C4-2B (cell line): ENCODE data around the gene DLGAP4.
"Not testable (repeated sequence)": the region's sequence is repeated elsewhere in the genome, so short reads cannot be mapped to it uniquely, and the experiment has no call there.

ENCODE experiments used
- H3K27ac ChIP-seq: fragments of 450-650 bp; 2 replicates; pipeline ENCODE4 v1.5.1; 2017
- ZFX ChIP-seq: fragments of 450-650 bp; IDR thresholded peaks from 2 replicates; pipeline ENCODE4 v1.6.1; 2017
- TF ChIP-seq, protein P1 (sequence below): fragments of 450-650 bp; conservative IDR thresholded peaks from 2 replicates; pipeline ENCODE4 v1.5.1; 2017; ENCODE audit warnings: mild to moderate bottlenecking

Gene DLGAP4

DNA sequence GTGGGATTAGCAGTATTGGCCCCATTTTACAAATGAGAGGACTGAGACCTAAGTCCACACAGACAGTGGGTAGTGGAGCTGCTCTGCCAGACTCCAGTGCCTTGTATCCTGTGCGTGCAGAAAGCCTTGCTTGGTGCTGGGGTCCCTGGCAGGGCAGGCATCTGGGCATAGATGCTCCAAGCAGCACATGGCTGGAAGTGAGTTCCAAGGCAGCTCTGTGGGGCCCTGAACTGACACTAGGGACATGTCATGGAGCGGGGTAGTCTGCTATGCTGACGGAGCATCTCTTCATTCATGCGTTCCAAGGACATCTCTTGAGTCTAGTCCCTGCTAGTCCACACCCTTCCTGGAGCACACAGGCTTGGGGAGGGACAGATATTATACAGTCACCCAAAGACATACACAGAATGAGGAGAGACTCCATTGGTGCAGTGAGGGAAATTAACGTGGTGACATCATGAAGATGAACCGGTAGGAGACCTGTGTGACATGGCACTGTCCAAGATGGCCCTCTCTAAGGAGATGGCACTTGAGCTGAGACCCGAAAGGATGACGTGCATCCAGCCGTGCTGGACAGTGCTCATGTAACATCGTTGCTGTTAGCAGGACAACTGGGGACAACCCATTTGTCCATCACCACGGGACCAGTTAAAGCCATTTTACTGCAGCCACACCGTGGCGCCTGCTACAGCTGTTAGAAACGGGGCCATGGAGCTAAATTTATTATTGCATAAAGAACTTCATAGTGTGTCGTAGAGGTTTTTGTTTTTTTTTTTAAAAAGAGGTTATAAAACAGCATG is 65.1 kb downstream of the DLGAP4 start:
- TF ChIP-seq, protein P1, sequence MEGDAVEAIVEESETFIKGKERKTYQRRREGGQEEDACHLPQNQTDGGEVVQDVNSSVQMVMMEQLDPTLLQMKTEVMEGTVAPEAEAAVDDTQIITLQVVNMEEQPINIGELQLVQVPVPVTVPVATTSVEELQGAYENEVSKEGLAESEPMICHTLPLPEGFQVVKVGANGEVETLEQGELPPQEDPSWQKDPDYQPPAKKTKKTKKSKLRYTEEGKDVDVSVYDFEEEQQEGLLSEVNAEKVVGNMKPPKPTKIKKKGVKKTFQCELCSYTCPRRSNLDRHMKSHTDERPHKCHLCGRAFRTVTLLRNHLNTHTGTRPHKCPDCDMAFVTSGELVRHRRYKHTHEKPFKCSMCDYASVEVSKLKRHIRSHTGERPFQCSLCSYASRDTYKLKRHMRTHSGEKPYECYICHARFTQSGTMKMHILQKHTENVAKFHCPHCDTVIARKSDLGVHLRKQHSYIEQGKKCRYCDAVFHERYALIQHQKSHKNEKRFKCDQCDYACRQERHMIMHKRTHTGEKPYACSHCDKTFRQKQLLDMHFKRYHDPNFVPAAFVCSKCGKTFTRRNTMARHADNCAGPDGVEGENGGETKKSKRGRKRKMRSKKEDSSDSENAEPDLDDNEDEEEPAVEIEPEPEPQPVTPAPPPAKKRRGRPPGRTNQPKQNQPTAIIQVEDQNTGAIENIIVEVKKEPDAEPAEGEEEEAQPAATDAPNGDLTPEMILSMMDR, result no peak
- TF ChIP-seq ZFX, result no peak
- H3K27ac ChIP-seq, result no peak overlapping the region

DNA sequence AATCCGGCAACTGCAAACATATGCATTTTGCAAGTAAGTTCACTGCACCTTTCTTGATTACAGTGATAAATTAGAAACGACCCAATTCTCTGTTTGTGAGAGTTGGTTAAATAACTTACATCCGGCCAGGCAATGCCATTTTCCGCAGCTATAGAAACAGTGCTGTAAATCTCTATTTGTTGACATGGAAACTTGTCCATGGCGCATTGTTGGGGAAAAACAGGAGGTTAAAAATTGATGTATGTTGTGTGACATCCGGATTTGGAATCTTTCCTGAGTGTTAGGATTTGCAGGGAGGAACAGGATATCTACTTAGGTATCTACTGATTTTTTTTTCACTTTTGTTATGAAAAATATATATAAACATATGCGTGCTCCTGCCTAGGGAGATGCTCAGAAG is 66.5 kb downstream of the DLGAP4 start:
- TF ChIP-seq, protein P1, result no peak
- TF ChIP-seq ZFX, result no peak
- H3K27ac ChIP-seq, result no peak overlapping the region

DNA sequence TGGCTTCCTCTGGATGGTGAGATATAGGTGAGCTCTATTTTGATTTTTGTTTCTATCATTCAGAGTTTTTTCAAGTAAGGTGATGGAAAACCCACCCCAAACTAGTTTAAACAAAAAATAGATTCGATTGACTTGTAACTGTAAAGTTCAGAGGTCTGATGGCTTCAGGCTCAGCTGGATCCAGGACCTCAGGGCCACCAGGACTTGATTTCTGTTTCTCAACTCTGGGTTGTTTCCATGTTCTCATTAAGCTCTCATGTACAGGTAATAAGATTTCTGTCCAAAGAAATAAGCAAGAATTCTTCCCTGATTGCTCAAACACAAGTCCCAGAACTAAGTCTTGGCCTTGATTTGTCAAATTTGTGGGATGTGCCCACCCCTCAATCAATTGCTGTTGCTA is 67.0 kb downstream of the DLGAP4 start:
- no peak for TF ChIP-seq ZFX
- TF ChIP-seq, protein P1, result no peak
- no peak overlapping the region for H3K27ac ChIP-seq

DNA sequence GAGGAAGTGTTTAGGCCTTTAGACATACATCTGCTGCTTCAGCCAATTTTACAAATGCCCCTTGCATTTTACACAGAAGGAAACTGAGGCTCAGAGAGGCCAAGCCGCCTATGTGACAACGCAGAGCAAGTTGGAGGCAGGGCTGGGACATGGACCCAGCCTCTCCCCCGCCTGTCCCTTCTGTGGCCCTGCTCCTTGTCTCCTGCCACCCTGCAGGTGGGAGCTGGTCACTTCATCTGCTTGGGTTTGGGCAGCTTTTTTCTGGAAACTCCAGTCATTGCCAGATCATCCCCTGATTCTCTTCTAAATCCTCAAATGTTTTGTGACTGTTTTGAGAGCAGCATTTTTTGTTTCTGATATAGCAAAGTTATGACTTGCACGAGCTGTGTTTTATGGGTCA is 68.9 kb downstream of the DLGAP4 start:
- no peak for TF ChIP-seq ZFX
- TF ChIP-seq, protein P1, result no peak
- no peak overlapping the region for H3K27ac ChIP-seq

DNA sequence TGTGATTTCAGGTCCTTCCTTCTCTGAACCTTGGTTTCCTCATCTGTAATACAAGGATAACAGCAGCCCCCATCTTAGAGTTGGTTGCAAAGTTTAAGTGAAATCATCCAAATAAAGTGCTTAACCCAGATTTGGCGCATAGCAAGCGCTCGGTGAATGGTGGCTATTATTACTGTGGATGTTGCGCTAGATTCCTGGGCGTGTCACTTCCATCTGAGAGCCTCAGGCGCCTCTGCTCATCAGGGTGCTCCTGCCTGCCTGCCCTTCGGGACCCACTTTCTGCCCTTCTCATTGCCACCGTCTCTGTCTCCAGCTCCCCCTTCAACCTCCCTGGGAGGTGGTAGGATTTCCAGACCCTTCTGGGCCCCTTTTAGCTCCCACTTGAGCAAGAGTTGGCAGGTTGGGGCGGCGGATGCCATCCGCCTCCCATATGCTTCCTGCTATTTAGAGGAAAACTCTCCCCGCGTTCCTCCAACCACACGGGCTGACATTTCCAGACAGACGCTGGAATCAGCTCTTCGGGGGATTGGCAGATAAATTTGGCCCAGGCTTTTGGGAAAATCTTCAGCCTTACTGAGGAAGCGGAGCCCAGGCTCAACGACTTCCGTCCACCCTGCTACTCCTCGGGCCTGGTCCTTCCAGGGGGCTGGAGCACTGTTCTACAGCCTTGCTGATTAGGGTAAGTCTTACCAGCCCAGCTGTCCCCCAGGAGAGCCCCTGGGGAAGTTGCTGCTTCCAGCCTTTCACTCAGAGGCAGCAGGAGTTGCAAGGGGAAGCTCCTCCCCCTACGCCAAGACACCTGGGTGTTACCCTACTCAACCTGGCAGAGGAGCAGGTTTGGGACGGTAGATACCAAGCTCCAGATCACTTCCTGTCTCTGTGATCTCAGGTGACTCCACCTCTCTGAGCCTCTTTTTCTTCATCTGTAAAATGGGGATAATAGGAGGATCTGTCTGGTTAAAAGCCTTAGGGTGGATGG is 71.5 kb downstream of the DLGAP4 start:
- TF ChIP-seq, protein P1, result no peak
- no peak for TF ChIP-seq ZFX
- no peak overlapping the region for H3K27ac ChIP-seq

DNA sequence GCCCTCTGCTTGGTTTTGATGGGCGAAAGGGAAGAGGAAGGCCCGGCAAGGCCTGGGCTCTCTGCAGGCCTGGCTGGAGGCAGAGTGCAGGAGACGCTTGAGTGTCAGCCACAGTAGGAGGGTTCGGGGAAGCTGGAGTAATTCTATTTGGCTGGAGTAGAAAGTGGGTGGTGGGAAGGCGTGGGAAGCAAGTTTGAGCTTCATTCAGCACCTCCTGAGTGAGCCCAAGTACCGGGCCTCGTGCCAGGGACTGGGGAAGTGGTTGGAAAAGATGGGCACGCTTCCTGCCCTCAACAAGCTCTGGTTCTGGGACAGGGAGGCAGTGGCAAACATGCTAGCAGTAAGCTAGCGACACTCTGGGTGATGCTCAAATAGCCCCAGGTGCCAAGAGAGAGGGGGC is 72.5 kb downstream of the DLGAP4 start:
- H3K27ac ChIP-seq, result no peak overlapping the region
- TF ChIP-seq, protein P1, result no peak
- TF ChIP-seq ZFX, result no peak

DNA sequence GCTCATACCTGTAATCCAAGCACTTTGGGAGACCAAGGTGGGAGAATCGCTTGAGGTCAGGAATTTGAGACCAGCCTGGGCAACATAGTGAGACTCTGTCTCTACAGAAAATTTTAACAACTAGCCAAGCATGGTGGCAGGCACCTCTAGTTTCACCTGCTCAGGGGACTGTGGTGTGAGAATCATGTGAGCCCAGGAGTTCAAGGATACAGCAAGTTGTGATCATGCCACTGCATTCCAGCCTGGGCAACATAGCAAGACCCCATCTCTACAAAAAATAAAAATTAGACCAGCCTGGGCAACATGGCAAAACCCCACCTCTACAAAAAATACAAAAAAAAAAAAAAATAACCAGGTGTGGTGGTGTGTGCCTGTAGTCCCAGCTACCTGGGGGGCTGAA is 73.8 kb downstream of the DLGAP4 start:
- H3K27ac ChIP-seq, result not testable (repeated sequence)
